ENCODE results near the gene DEFB115.
"Not testable (repeated sequence)": the region's sequence is repeated elsewhere in the genome, so short reads cannot be mapped to it uniquely, and the experiment has no call there.

Gene DEFB115

DNA sequence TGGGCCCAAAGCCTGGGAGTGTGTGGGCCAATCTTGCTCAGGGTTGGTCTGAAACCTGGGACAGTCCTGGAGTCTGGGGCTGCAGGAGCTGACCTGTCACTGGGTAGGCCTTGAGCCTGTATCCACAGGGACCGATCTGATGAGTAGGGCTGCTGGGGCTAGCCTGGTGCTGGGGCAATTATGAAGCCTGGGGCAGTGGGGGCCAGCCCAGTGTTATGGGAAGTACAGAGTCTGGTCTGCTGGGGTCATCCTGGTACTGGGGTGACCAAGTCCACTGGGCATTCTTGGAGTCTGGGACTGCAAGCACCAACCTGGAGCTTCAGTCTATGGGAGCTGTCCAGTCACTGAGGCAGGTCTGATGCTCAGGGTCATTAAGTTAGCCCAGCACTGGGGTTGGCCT is 20.7 kb downstream of the DEFB115 start:
- H3K36me3 ChIP-seq (replicated peaks; ENCODE audit: insufficient read depth, low read length), result no peaks in the 10 kb centered on the region
- H4K20me1 ChIP-seq (ENCODE audit: insufficient read depth, low read length), result no peaks in the 10 kb centered on the region
- no peak overlapping the region for H3K9ac ChIP-seq (ENCODE audit: low read length)
- no peaks in the 10 kb centered on the region for H3K79me2 ChIP-seq (ENCODE audit: low read length)
- H3K27ac ChIP-seq (ENCODE audit: low read length), result no peak overlapping the region
- no peak overlapping the region for H3K4me3 ChIP-seq (ENCODE audit: low read length)
- no peaks in the 10 kb centered on the region for H3K9me2 ChIP-seq (replicated peaks; ENCODE audit: insufficient read depth, low read length)
- no peak for DNase-seq
- H2AFZ ChIP-seq (ENCODE audit: low read length), result no peak overlapping the region
- H3K9me3 ChIP-seq (replicated peaks; ENCODE audit: insufficient read depth, low read length), result no peaks in the 10 kb centered on the region
- H3K27me3 ChIP-seq (replicated peaks; ENCODE audit: insufficient read depth, low read length), result no peaks in the 10 kb centered on the region
- H3F3A ChIP-seq (ENCODE audit: insufficient read depth, low read length), result no peaks in the 10 kb centered on the region
- TF ChIP-seq, protein P1, sequence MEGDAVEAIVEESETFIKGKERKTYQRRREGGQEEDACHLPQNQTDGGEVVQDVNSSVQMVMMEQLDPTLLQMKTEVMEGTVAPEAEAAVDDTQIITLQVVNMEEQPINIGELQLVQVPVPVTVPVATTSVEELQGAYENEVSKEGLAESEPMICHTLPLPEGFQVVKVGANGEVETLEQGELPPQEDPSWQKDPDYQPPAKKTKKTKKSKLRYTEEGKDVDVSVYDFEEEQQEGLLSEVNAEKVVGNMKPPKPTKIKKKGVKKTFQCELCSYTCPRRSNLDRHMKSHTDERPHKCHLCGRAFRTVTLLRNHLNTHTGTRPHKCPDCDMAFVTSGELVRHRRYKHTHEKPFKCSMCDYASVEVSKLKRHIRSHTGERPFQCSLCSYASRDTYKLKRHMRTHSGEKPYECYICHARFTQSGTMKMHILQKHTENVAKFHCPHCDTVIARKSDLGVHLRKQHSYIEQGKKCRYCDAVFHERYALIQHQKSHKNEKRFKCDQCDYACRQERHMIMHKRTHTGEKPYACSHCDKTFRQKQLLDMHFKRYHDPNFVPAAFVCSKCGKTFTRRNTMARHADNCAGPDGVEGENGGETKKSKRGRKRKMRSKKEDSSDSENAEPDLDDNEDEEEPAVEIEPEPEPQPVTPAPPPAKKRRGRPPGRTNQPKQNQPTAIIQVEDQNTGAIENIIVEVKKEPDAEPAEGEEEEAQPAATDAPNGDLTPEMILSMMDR (IDR thresholded peaks at IDR 0.05; ENCODE audit: low read length), result no peak
- TF ChIP-seq EZH2phosphoT487 (IDR thresholded peaks at IDR 0.05; ENCODE audit: low read length), result no peak
- TF ChIP-seq EZH2 (optimal IDR thresholded peaks at IDR 0.05; ENCODE audit: low read depth, low read length), result no peak
- H3K4me2 ChIP-seq (ENCODE audit: low read depth, low read length), result no peak overlapping the region
- H3K4me1 ChIP-seq (ENCODE audit: low read length), result no peaks in the 10 kb centered on the region

DNA sequence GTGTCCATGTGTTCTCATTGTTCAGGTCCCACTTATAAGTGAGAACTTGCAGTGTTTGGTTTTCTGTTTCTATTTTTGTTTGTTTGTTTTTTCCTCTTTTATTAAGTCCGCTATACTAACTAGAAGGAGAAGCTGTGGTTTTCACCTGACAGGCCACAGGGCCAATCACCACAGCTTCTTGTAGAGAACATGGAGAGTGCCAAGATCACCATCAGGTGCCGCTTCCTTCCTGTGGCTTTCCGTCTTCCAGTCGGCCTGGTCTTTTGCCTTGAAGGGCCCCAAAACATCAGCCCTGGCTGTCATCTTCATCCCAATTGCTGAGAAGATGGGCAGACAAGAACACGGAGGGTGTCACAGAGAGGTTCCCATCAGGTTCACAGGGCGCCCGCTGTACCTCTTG is 27.5 kb downstream of the DEFB115 start:
- not testable (repeated sequence) for H3K9me2 ChIP-seq (replicated peaks; ENCODE audit: insufficient read depth, low read length); H3K9me3 ChIP-seq (replicated peaks; ENCODE audit: insufficient read depth, low read length); H3K36me3 ChIP-seq (replicated peaks; ENCODE audit: insufficient read depth, low read length); H3K79me2 ChIP-seq (ENCODE audit: low read length); H3K4me1 ChIP-seq (ENCODE audit: low read length); H3K9ac ChIP-seq (ENCODE audit: low read length); H4K20me1 ChIP-seq (ENCODE audit: insufficient read depth, low read length); H2AFZ ChIP-seq (ENCODE audit: low read length); H3K4me2 ChIP-seq (ENCODE audit: low read depth, low read length); H3K4me3 ChIP-seq (ENCODE audit: low read length); H3K27me3 ChIP-seq (replicated peaks; ENCODE audit: insufficient read depth, low read length); H3K27ac ChIP-seq (ENCODE audit: low read length); H3F3A ChIP-seq (ENCODE audit: insufficient read depth, low read length); DNase-seq

DNA sequence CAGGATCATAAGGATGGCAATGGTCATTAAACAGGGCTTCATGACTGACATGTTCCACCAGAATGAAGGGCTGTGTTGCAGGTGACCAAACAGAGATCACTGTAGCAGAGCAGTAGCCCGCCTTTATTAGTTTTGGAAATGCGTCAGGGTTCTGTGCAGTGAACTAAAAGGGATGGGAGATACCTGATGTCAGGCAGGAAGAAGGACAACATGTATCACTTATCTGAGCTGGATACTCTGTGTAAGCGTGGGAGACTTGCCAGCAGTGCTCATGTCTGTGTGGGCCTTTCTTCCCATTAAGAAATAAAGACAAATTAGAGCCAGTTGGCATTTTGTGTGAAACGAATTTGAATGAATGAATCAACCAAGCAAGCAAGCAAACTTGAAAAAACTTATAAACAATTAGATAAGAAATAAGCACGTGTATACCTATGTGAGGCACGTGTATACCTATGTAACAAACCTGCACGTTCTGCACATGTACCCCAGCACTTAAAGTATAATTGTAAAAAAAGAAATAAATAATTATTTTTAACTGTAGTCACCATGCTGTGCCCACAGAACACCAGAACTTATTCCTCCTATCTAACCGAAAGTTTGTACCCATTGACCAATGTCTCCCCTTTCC is 51.2 kb downstream of the DEFB115 start, which contains the start of gene DEFB116:
DEFB116 (minus strand) TSS at position 51 of the 628 bp plus-strand sequence; CDS start at position 51, 0 bp downstream.
- Histone ChIP-seq H3K4me1 (ENCODE audit: low read length) (no peaks in the 10 kb centered on the region), H3K79me2 (ENCODE audit: low read length) (no peaks in the 10 kb centered on the region), H3K27me3 (replicated peaks; ENCODE audit: insufficient read depth, low read length) (no peaks in the 10 kb centered on the region), H3K27ac (ENCODE audit: low read length) (no peak within 1 kb of the TSS), H3K4me3 (ENCODE audit: low read length) (no peak within 1 kb of the TSS), H3K9me2 (replicated peaks; ENCODE audit: insufficient read depth, low read length) (no peaks in the 10 kb centered on the region), H3K9me3 (replicated peaks; ENCODE audit: insufficient read depth, low read length) (no peaks in the 10 kb centered on the region), H3K4me2 (ENCODE audit: low read depth, low read length) (no peak within 1 kb of the TSS), H2AFZ (ENCODE audit: low read length) (no peak within 1 kb of the TSS), H3K36me3 (replicated peaks; ENCODE audit: insufficient read depth, low read length) (no peaks in the 10 kb centered on the region), H3F3A (ENCODE audit: insufficient read depth, low read length) (no peaks in the 10 kb centered on the region), H4K20me1 (ENCODE audit: insufficient read depth, low read length) (no peaks in the 10 kb centered on the region), H3K9ac (ENCODE audit: low read length) (no peak within 1 kb of the TSS)
- DNase-seq, result no peak
- TF ChIP-seq EZH2 (optimal IDR thresholded peaks at IDR 0.05; ENCODE audit: low read depth, low read length), result no peak
- TF ChIP-seq, protein P1 (IDR thresholded peaks at IDR 0.05; ENCODE audit: low read length), result no peak

All from MM.1S (cell line).